SU-DHL-6 (cell line): Measurements from ENCODE around the gene CNPY4.
"Not testable (repeated sequence)": the region's sequence is repeated elsewhere in the genome, so short reads cannot be mapped to it uniquely, and the experiment has no call there.

ENCODE experiments used
- EZH2phosphoT487 ChIP-seq: fragments of 200-600 bp; sonication (generic), shearing (Covaris generic); conservative IDR thresholded peaks from 2 replicates; pipeline ENCODE4 v1.6.1; 2018; ENCODE audit warnings: mild to moderate bottlenecking, antibody characterized with exemption, low read length, moderate library complexity, mixed read lengths
- TF ChIP-seq, protein P1 (sequence below): fragments of 200-600 bp; sonication (generic); IDR thresholded peaks from one replicate; pipeline ENCODE4 v1.5.1; 2017; ENCODE audit warnings: antibody characterized with exemption, mild to moderate bottlenecking, low read length, moderate library complexity; ENCODE audit not compliant: insufficient read depth, poor library complexity, severe bottlenecking

DNA sequence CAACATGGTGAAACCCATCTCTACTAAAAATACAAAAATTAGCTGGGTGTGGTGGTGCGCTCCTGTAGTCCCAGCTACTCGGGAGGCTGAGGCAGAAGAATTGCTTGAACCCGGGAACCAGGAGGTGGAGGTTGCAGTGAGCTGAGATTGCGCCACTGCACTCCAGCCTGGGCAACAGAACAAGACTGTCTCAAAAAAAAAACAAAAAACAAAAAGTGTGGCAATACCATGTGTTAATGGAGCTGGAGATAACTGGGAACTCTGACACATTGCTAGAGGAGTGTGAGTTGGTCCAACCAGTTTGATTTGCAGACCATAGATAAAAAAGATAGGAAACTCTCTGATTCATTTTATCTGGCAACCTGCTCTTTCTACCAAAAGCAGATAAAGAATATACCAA is 26.9 kb downstream of the CNPY4 start:
- TF ChIP-seq, protein P1, sequence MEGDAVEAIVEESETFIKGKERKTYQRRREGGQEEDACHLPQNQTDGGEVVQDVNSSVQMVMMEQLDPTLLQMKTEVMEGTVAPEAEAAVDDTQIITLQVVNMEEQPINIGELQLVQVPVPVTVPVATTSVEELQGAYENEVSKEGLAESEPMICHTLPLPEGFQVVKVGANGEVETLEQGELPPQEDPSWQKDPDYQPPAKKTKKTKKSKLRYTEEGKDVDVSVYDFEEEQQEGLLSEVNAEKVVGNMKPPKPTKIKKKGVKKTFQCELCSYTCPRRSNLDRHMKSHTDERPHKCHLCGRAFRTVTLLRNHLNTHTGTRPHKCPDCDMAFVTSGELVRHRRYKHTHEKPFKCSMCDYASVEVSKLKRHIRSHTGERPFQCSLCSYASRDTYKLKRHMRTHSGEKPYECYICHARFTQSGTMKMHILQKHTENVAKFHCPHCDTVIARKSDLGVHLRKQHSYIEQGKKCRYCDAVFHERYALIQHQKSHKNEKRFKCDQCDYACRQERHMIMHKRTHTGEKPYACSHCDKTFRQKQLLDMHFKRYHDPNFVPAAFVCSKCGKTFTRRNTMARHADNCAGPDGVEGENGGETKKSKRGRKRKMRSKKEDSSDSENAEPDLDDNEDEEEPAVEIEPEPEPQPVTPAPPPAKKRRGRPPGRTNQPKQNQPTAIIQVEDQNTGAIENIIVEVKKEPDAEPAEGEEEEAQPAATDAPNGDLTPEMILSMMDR: not testable (repeated sequence)
- TF ChIP-seq EZH2phosphoT487: not testable (repeated sequence)
